ENCODE data around the gene LAMA2. TPM values are rescaled to one million over a fixed set of nuclear protein-coding genes. Genes with fewer than 3 reads are reported as not detected.

The LAMA2 gene
- total RNA-seq, 4 donors from 2014 or later, result 23.4 to 80.8 (median 28.2) TPM

DNA sequence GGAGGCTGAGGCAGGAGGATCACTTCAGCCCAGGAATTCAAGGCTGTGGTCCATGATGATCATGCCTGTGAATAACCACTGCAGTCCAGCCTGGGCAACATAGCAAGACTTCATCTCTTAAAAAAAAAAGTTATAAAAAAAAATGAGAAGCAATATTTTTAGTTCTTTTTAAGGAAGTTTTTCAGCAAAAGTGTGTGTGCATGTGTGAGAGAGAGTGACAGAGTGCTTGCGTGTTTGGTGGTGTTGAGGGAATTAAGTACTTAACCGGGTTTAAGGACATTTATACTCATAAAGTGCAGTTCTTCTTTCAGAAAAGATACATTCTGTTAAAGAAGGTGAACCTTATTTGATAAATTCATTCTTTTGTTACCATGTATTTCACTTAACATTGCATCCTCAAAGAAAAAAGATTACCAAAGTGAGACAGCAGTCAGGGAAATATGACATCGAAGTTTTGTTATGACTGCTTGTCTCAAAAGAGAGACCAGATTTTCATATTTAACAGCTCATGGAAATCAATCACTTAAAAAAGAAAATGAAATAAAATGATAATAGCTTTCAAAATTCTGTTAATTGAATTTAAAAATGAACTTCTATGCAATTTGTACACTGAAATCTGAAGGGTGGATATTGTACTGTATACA is 572.3 kb downstream of the LAMA2 start:
- intact Hi-C loops (cut with DNase I; ENCODE audit: low total_unique reads), result no loop called here
- WGBS, 2 donors, result 87 to 88% methylated on average over 3 of the region's 3 CpGs
- TF ChIP-seq, protein P1, sequence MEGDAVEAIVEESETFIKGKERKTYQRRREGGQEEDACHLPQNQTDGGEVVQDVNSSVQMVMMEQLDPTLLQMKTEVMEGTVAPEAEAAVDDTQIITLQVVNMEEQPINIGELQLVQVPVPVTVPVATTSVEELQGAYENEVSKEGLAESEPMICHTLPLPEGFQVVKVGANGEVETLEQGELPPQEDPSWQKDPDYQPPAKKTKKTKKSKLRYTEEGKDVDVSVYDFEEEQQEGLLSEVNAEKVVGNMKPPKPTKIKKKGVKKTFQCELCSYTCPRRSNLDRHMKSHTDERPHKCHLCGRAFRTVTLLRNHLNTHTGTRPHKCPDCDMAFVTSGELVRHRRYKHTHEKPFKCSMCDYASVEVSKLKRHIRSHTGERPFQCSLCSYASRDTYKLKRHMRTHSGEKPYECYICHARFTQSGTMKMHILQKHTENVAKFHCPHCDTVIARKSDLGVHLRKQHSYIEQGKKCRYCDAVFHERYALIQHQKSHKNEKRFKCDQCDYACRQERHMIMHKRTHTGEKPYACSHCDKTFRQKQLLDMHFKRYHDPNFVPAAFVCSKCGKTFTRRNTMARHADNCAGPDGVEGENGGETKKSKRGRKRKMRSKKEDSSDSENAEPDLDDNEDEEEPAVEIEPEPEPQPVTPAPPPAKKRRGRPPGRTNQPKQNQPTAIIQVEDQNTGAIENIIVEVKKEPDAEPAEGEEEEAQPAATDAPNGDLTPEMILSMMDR (IDR thresholded peaks at IDR 0.05), result no peak
- no peak for TF ChIP-seq POLR2A (IDR thresholded peaks at IDR 0.05)
- no peak for DNase-seq (ENCODE audit: low spot score in 2 of 2)
- H3K4me3 ChIP-seq (ENCODE audit: low read depth, poor library complexity, severe bottlenecking), result no peak overlapping the region

DNA sequence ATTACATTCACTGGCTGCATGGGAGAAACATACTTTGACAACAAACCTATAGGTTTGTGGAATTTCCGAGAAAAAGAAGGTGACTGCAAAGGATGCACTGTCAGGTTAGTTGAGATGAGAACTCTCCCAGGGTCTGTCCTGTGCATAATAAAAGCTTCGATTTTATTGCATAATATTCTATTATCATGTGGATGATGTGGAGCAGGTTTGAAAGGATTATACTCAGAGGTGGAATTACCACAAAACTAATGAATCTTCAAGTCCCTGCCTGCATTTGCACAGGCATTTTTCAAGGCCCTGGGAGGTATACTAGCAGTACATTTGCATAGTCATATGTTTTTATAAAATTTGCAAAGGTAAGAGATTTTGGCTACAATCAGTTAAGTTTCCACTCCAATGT is 577.3 kb downstream of the LAMA2 start:
- DNase-seq (ENCODE audit: low spot score in 2 of 2), result no peak
- no peak overlapping the region for H3K4me3 ChIP-seq (ENCODE audit: low read depth, poor library complexity, severe bottlenecking)
- TF ChIP-seq POLR2A (IDR thresholded peaks at IDR 0.05), result no peak
- WGBS, 2 donors, result 62 to 65% methylated on average over 2 of the region's 2 CpGs
- intact Hi-C loops (cut with DNase I; ENCODE audit: low total_unique reads), result no loop called here

DNA sequence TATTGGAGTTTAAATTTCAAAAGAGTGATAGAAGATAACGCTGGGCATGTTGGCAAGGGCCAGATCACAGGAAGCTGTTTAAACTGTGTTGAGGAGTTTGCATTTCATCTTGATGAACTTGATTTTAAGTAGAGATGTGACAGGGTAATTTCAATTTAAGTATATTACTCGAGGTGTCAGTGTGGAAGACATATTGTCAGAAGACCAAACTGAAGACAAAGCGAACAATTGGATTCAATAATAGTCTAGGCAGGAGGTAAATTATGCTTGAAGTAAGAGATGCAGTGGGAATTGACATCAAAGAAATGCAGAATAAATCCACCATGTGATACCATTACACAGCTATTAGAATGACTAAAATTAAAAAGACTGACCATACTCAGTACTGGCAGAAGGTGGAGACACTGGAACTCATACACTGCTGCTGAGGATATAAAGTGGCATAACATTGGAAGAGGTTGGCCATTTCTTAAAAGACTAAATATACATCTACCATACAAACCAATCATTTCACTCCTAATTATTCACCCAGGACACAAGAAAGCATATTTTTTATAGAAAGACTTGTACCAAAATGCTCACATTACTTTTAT is 586.2 kb downstream of the LAMA2 start:
- 43 to 51% methylated on average over 3 of the region's 3 CpGs for WGBS, 2 donors
- no peak for TF ChIP-seq POLR2A (IDR thresholded peaks at IDR 0.05)
- TF ChIP-seq, protein P1 (IDR thresholded peaks at IDR 0.05), result no peak
- DNase-seq (ENCODE audit: low spot score in 2 of 2), result no peak

DNA sequence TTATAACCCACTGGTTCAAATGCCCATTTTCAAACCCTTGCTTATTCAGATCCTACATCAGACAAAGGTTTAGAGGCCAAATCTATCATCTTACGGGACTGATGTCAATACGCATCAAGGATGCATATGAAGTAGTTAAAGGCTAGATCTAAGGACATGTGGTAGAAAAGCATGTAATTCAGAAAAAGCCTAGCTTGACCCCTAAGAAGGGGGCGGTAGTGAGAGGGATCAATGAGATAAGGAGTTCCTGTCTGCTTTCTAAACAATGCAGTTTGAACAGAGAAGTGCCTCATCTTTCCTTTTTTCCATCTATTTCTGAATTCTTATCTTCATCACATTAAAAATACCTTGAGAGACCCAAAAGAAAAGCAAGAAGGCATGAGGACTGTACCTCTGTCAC is 589.3 kb downstream of the LAMA2 start:
- TF ChIP-seq, protein P1 (IDR thresholded peaks at IDR 0.05), result no peak
- TF ChIP-seq POLR2A (IDR thresholded peaks at IDR 0.05), result no peak
- 80 to 87% methylated on average over 3 of the region's 3 CpGs for WGBS, 2 donors

More for the DNA sequence above, 586.2 kb downstream of the LAMA2 start:
- no peak overlapping the region for H3K4me3 ChIP-seq (ENCODE audit: low read depth, poor library complexity, severe bottlenecking)
- intact Hi-C loops (cut with DNase I; ENCODE audit: low total_unique reads), result no loop called here

DNA sequence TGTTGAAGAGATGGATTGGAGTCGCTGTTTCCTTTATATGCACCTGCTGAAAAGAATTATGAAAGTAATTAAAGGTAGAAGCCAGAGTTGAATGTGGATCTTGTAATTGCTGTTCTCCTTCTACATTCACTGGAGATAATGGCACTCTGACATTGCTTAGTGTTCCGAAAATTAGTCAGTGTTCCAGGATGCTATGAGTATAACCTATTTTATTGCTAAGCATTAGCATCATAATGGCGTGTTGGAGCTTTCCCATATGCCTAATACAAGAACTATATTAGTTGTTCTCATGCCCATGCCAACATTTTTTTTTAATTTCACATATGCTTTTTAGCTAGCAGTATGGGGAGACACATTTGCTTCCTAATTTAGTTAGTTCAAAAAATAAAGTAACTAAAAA is 590.6 kb downstream of the LAMA2 start:
- no peak overlapping the region for H3K4me3 ChIP-seq (ENCODE audit: low read depth, poor library complexity, severe bottlenecking)
- TF ChIP-seq POLR2A (IDR thresholded peaks at IDR 0.05), result no peak
- TF ChIP-seq, protein P1 (IDR thresholded peaks at IDR 0.05), result no peak
- DNase-seq (ENCODE audit: low spot score in 2 of 2), result no peak
- intact Hi-C loops (cut with DNase I; ENCODE audit: low total_unique reads), result no loop called here
- WGBS, 2 donors, result 53 to 72% methylated on average over 3 of the region's 3 CpGs

More for the DNA sequence above, 589.3 kb downstream of the LAMA2 start:
- DNase-seq (ENCODE audit: low spot score in 2 of 2), result no peak
- H3K4me3 ChIP-seq (ENCODE audit: low read depth, poor library complexity, severe bottlenecking), result no peak overlapping the region
- intact Hi-C loops (cut with DNase I; ENCODE audit: low total_unique reads), result no loop called here

DNA sequence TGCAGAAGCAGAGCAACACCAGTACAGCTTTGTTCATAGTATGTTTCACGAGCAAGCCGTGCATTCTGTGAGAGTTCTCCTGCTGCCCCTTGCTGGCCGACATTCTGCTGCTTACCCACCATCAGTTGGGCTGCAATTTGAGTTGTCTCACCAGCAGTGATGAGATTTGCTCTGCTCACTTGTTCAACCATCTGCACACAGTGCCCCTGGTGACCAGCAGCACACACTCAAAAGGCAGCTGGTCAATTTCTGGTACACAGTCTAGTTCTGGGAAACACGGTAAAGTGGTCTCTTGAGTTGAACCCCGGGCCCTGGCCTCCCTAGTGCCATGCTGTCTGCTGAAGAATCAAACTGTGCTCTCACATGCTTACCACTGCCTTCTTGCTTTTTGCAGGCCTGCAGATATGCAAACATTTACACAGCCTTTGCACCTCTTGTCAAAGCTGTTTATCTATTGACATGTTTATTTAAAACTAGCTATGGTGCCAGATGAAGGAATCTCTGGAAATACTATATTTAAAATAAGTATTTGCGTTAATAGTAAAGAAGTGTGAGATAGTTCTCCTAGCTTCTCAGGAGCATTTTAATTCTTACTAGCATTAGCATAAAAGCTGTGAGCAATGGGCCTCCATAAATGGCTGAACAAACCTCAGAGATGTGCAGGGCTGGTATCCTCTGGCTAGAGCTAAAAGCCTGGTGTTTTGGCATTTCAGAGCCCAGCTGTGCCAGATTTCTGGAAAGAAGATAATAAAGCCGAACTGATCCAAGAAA is 592.7 kb downstream of the LAMA2 start:
- DNase-seq (ENCODE audit: low spot score in 2 of 2), result no peak
- H3K4me3 ChIP-seq (ENCODE audit: low read depth, poor library complexity, severe bottlenecking), result no peak overlapping the region
- WGBS, 2 donors, result 79 to 92% methylated on average over 7 of the region's 7 CpGs
- intact Hi-C loops (cut with DNase I; ENCODE audit: low total_unique reads), result no loop called here
- TF ChIP-seq POLR2A (IDR thresholded peaks at IDR 0.05), result no peak
- TF ChIP-seq, protein P1 (IDR thresholded peaks at IDR 0.05), result no peak
